Transverse colon (tissue), 4 donors: ENCODE data around the gene HTT.

ENCODE experiments used
- POLR2AphosphoS5 ChIP-seq, 3 donors: sonication (generic); formaldehyde crosslinking; IDR thresholded peaks; one replicate each; pipeline ENCODE4 v1.6.1; 2016; ENCODE audit warnings: antibody characterized with exemption in 3 of 3
- TF ChIP-seq, protein P1 (sequence below), 5 experiments: fragments of 200-600 bp in 3 of 5; fragments of 450-650 bp in 2 of 5; sonication (generic) in 3 of 5; IDR thresholded peaks; 1 replicate in 2 of 5; 2 replicates in 3 of 5; pipeline ENCODE4 v1.5.1; 2016 to 2017; ENCODE audit warnings: antibody characterized with exemption in 5 of 5, inconsistent platforms in 3 of 5, mild to moderate bottlenecking in 2 of 5, moderate library complexity in 1 of 5

DNA sequence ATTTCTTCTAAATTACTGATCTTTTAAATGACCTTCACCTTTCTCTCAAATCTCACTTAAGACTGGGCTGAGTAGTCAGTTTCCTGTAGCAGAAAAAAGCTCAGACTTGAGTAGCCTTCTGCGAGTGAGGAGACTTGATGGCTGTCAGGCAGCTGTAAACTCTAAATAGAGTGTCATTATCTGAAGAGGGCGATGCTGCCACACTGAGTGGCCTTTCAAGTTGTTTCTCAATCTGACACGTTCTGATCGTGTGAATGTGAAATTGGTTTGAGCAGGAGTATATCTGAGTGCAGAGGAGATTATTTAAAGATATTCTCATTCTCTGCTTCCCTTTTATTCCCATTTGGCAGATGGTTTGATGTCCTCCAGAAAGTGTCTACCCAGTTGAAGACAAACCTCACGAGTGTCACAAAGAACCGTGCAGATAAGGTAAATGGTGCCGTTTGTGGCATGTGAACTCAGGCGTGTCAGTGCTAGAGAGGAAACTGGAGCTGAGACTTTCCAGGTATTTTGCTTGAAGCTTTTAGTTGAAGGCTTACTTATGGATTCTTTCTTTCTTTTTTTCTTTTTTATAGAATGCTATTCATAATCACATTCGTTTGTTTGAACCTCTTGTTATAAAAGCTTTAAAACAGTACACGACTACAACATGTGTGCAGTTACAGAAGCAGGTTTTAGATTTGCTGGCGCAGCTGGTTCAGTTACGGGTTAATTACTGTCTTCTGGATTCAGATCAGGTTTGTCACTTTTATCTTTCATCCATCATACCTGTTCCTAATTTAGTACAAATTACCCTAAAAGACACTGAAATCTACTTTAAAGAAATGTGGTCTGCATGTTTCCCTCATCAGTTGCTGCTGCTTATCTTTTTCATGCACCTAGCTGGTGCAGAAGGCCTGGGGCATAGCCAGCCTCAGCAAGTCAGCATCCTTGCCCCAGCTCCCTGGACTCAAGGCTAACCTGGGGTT is 100.2 kb downstream of the HTT start:
- TF ChIP-seq, protein P1, sequence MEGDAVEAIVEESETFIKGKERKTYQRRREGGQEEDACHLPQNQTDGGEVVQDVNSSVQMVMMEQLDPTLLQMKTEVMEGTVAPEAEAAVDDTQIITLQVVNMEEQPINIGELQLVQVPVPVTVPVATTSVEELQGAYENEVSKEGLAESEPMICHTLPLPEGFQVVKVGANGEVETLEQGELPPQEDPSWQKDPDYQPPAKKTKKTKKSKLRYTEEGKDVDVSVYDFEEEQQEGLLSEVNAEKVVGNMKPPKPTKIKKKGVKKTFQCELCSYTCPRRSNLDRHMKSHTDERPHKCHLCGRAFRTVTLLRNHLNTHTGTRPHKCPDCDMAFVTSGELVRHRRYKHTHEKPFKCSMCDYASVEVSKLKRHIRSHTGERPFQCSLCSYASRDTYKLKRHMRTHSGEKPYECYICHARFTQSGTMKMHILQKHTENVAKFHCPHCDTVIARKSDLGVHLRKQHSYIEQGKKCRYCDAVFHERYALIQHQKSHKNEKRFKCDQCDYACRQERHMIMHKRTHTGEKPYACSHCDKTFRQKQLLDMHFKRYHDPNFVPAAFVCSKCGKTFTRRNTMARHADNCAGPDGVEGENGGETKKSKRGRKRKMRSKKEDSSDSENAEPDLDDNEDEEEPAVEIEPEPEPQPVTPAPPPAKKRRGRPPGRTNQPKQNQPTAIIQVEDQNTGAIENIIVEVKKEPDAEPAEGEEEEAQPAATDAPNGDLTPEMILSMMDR (IDR thresholded peaks at IDR 0.05): no peak
- no peak for TF ChIP-seq POLR2AphosphoS5 (IDR thresholded peaks at IDR 0.05)
